ENCODE results near the gene KCNQ1. TPM values are rescaled to one million over a fixed set of nuclear protein-coding genes. Genes with fewer than 3 reads are reported as not detected.

The KCNQ1 gene
- total and polyA plus RNA-seq, 9 donors: 1.4 to 17.2 (median 3.8) TPM

DNA sequence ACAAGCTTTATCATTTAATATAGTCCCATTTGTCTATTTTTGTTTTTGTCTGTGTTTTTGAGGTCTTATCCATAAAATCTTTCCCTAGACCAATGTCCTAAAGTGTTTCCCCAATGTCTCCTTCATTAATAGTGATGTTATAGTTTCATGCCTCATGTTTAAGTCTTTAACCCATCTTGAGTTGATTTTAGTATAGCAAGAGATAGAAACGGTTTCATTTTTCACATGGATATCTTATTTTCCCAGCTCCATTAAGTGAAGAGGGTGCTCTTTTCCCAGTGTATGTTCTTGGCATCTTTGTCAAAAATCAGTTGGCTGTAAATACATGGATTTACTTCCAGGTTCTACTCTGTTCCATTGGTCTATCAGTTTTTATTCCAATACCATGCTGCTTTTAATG lies 196.8 kb downstream of the KCNQ1 start:
- TF ChIP-seq EP300 (IDR thresholded peaks at IDR 0.05) (no peak), CTCF (IDR thresholded peaks at IDR 0.05) (no peak), POLR2A (IDR thresholded peaks at IDR 0.05) (no peak)
- Histone ChIP-seq H3K4me1 (ENCODE audit: insufficient read depth) (no peaks in the 10 kb centered on the region), H3K36me3 (no peaks in the 10 kb centered on the region), H3K4me3 (no peak overlapping the region), H3K27ac (no peak overlapping the region), H3K27me3 (no peaks in the 10 kb centered on the region), H3K9me3 (peaks cover 0 to 11% of the 10 kb centered on the region in 2 donors)
- intact Hi-C loops (cut with DNase I): no loop called here
- no peak for DNase-seq
- WGBS, 3 donors: 81 to 94% (median 82%) methylated on average over 1 of the region's 1 CpG

- Histone ChIP-seq H3K4me3 (no peak overlapping the region), H3K36me3 (no peaks in the 10 kb centered on the region), H3K27ac (no peak overlapping the region), H3K27me3 (no peaks in the 10 kb centered on the region), H3K9me3 (peaks cover 0 to 11% of the 10 kb centered on the region in 2 donors), H3K4me1 (ENCODE audit: insufficient read depth) (no peaks in the 10 kb centered on the region)
- DNase-seq: no peak
- intact Hi-C loops (cut with DNase I): no loop called here
- TF ChIP-seq POLR2A (IDR thresholded peaks at IDR 0.05): no peak
- TF ChIP-seq EP300 (IDR thresholded peaks at IDR 0.05): no peak
- TF ChIP-seq CTCF (IDR thresholded peaks at IDR 0.05): no peak
- 87 to 96% (median 88%) methylated on average over 3 of the region's 3 CpGs for WGBS, 3 donors
These were observed 198.9 kb downstream of the KCNQ1 start for GRCh38 chr11:2643746-2644145.

DNA sequence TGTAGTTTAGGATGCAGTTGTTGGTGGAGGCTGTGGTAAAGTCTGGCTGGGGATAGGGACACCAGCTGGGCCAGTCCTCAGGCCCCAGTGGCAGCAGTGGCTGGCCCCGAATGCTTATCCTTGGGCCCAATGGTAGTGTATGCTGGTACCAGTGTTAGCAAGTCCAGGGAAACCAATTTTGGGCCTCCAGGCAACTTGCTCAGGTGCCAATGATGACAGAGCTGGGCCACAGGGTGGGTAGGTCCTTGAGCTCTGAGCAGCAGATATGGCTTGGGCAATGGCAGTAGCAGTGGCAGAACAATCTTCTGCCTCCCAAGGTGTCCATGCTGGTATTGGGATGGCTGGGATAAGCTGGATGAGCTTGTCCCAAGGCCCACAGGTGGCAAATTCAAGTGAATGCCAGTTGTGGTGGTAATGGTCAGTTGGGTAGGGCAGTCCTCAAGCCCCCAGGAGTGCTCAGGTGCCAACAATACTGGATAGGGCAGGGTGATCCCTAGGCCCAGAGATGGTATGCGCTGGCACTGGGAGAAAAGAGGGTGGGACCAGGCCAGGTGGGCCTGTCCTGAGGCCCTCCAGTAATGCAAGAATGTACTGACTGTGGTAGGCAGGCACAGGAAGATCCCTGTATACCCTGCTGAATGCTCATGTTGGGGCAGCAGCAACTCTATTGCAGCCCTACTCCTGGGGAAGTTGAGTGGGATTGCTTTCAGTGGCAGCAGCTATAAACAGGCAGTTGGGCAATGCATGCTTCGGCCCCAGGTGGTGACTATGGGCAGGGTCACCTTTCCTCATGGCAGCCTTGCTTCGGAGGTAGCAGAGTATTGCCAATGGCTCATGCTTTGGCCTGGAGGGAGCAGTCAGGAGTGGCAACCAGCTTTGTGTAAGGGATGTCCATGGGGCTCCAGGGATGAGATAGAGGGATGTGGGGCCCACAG lies 200.3 kb downstream of the KCNQ1 start:
- Histone ChIP-seq H3K36me3 (no peaks in the 10 kb centered on the region), H3K9me3 (peaks cover 0 to 11% of the 10 kb centered on the region in 2 donors), H3K27me3 (no peaks in the 10 kb centered on the region), H3K4me3 (no peak overlapping the region), H3K27ac (no peak overlapping the region), H3K4me1 (ENCODE audit: insufficient read depth) (no peaks in the 10 kb centered on the region)
- DNase-seq: no peak
- WGBS, 3 donors: 92 to 96% (median 95%) methylated on average over 4 of the region's 4 CpGs
- TF ChIP-seq CTCF (IDR thresholded peaks at IDR 0.05) (no peak), EP300 (IDR thresholded peaks at IDR 0.05) (no peak), POLR2A (IDR thresholded peaks at IDR 0.05) (no peak)
- intact Hi-C loops (cut with DNase I): no loop called here

DNA sequence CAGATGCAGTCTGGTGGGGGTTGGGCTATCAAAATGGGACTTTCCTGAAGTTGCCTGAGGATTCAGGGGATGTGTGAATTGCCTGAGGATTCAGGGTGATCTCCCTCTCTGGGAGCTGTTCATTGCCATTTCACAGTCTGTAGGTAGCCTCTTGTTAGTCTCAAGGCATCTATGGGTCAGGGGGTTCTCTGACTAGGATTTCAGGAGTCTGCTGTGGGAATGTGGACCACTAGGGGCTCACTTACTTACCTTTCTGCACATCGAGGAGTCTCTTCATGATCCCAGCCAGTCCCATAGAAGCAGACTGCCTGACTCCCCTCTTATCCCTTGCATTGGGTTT lies 200.9 kb downstream of the KCNQ1 start:
- TF ChIP-seq POLR2A (IDR thresholded peaks at IDR 0.05) (no peak), EP300 (IDR thresholded peaks at IDR 0.05) (no peak), CTCF (IDR thresholded peaks at IDR 0.05) (no peak)
- Histone ChIP-seq H3K27ac (no peak overlapping the region), H3K4me3 (no peak overlapping the region), H3K27me3 (no peaks in the 10 kb centered on the region), H3K4me1 (ENCODE audit: insufficient read depth) (no peaks in the 10 kb centered on the region), H3K36me3 (no peaks in the 10 kb centered on the region), H3K9me3 (peaks cover 0 to 11% of the 10 kb centered on the region in 2 donors)
- intact Hi-C loops (cut with DNase I): no loop called here
- no peak for DNase-seq
- WGBS, 3 donors: 78 to 84% (median 83%) methylated on average over 1 of the region's 1 CpG
